ENCODE results near the gene FCHSD1.

- TF ChIP-seq EP300 (IDR thresholded peaks at IDR 0.05) = no peak
- no peak for TF ChIP-seq CTCF (IDR thresholded peaks at IDR 0.05)
These were observed 10.5 kb downstream of the FCHSD1 start for GRCh38 chr5:141640698-141641097.
